SK-N-SH treated with all-trans-retinoic acid at 6 μM for 48 hours (cell line): ENCODE measurements around the gene CRTAP.

Experiments
- ATAC-seq: fragments of 200-7000 bp; cut with Tn5 transposase; 3 replicates; pipeline ENCODE4 v1.9.1; 2020; ENCODE audit warnings: mild to moderate bottlenecking, moderate library complexity
- ARNTL ChIP-seq: fragments of 450-650 bp; formaldehyde crosslinking; IDR thresholded peaks from 2 replicates; pipeline ENCODE4 v1.5.0; 2020; ENCODE audit warnings: low read depth, mild to moderate bottlenecking, moderate library complexity, borderline replicate concordance
- BACH2 ChIP-seq: fragments of 250-450 bp; sonication (Bioruptor Pico); IDR thresholded peaks from 2 replicates; pipeline ENCODE4 v1.9.0; 2021; ENCODE audit warnings: mild to moderate bottlenecking, borderline replicate concordance
- CSDC2 ChIP-seq: fragments of 250-450 bp; sonication (Bioruptor Pico); IDR thresholded peaks from 2 replicates; pipeline ENCODE4 v1.5.0; 2020; ENCODE audit warnings: mild to moderate bottlenecking, moderate library complexity
- ESRRG ChIP-seq: fragments of 250-450 bp; sonication (Bioruptor Pico); IDR thresholded peaks from 2 replicates; pipeline ENCODE4 v1.6.1; 2021; ENCODE audit warnings: mild to moderate bottlenecking
- GLIS3 ChIP-seq: fragments of 250-450 bp; sonication (Bioruptor Pico); IDR thresholded peaks from 2 replicates; pipeline ENCODE4 v1.5.0; 2020; ENCODE audit warnings: mild to moderate bottlenecking, moderate library complexity
- ISL1 ChIP-seq: fragments of 250-450 bp; sonication (Bioruptor Pico); IDR thresholded peaks from 2 replicates; pipeline ENCODE4 v2.1.2; 2022; ENCODE audit warnings: mild to moderate bottlenecking, moderate library complexity
- OSR1 ChIP-seq: fragments of 250-450 bp; sonication (Bioruptor Pico); IDR thresholded peaks from 2 replicates; pipeline ENCODE4 v1.8.0; 2022; ENCODE audit warnings: moderate library complexity, mild to moderate bottlenecking, inconsistent platforms
- PPARA ChIP-seq: fragments of 250-450 bp; sonication (Bioruptor Pico); IDR thresholded peaks from 2 replicates; pipeline ENCODE4 v1.5.0; 2020; ENCODE audit warnings: mild to moderate bottlenecking, borderline replicate concordance
- RARB ChIP-seq: fragments of 250-450 bp; sonication (Bioruptor Pico); IDR thresholded peaks from 2 replicates; pipeline ENCODE4 v1.8.0; 2021; ENCODE audit warnings: mild to moderate bottlenecking, moderate library complexity
- SNAI2 ChIP-seq: fragments of 250-450 bp; sonication (Bioruptor Pico); IDR thresholded peaks from 2 replicates; pipeline ENCODE4 v1.5.0; 2020; ENCODE audit warnings: mild to moderate bottlenecking, moderate library complexity
- TCF4 ChIP-seq: fragments of 250-450 bp; sonication (Bioruptor Pico); IDR thresholded peaks from 2 replicates; pipeline ENCODE4 v1.8.0; 2021; ENCODE audit warnings: mild to moderate bottlenecking, moderate library complexity, borderline replicate concordance
- TOX ChIP-seq: fragments of 250-450 bp; sonication (Bioruptor Pico); IDR thresholded peaks from 2 replicates; pipeline ENCODE4 v1.8.0; 2021; ENCODE audit warnings: mild to moderate bottlenecking, moderate library complexity, borderline replicate concordance
- ZFP3 ChIP-seq: fragments of 250-450 bp; sonication (Bioruptor Pico); IDR thresholded peaks from 2 replicates; pipeline ENCODE4 v1.5.0; 2020; ENCODE audit warnings: mild to moderate bottlenecking, moderate library complexity
- ZFP30 ChIP-seq: fragments of 450-650 bp; formaldehyde crosslinking; IDR thresholded peaks from 2 replicates; pipeline ENCODE4 v1.5.0; 2022; ENCODE audit warnings: mild to moderate bottlenecking, moderate library complexity
- ZNF565 ChIP-seq: fragments of 450-650 bp; formaldehyde crosslinking; conservative IDR thresholded peaks from 2 replicates; pipeline ENCODE4 v1.5.0; 2020; ENCODE audit warnings: low read depth, mild to moderate bottlenecking, moderate library complexity
- ZNF70 ChIP-seq: fragments of 450-650 bp; formaldehyde crosslinking; IDR thresholded peaks from 2 replicates; pipeline ENCODE4 v1.5.0; 2020; ENCODE audit warnings: mild to moderate bottlenecking, moderate library complexity
- ZNF8 ChIP-seq: fragments of 450-650 bp; formaldehyde crosslinking; IDR thresholded peaks from 2 replicates; pipeline ENCODE4 v1.5.0; 2020; ENCODE audit warnings: mild to moderate bottlenecking, moderate library complexity
- TF ChIP-seq, protein P1 (sequence below): fragments of 250-450 bp; sonication (Bioruptor Pico); IDR thresholded peaks from 2 replicates; pipeline ENCODE4 v1.5.1; 2020; ENCODE audit warnings: low read depth, mild to moderate bottlenecking, moderate library complexity
- TF ChIP-seq, protein P2 (sequence below): fragments of 250-450 bp; sonication (Bioruptor Pico); IDR thresholded peaks from 2 replicates; pipeline ENCODE4 v1.5.1; 2021; ENCODE audit warnings: mild to moderate bottlenecking, moderate library complexity
- TF ChIP-seq, protein P3 (sequence below): fragments of 250-450 bp; sonication (Bioruptor Pico); IDR thresholded peaks from 2 replicates; pipeline ENCODE4 v1.8.0; 2021; ENCODE audit warnings: low read depth, mild to moderate bottlenecking, moderate library complexity, borderline replicate concordance
- TF ChIP-seq, protein P4 (sequence below): fragments of 250-450 bp; sonication (Bioruptor Pico); IDR thresholded peaks from 2 replicates; pipeline ENCODE4 v1.5.0; 2020; ENCODE audit warnings: mild to moderate bottlenecking, moderate library complexity
- TF ChIP-seq, protein P5 (sequence below): fragments of 250-450 bp; sonication (Bioruptor Pico); IDR thresholded peaks from 2 replicates; pipeline ENCODE4 v1.8.0; 2020; ENCODE audit warnings: mild to moderate bottlenecking, moderate library complexity, borderline replicate concordance

Gene CRTAP

DNA sequence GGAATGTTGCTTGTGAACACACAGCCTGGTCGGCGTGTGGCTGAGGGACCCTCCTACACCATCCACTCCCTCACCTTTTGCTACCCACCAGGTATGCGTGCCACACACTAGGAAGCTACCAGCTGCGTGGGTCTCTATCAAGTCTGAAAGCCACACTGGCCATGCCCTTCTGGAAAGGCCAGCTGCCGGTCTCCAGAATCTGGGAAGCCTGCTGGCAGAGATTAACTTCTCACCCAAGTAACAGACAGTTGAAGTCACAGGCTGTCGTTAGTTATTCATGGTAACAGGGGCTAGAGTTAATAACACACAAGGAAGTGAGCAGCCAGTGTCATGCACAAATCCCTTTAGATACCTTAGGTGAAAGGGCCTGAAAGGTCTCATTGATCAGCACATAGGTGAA, 56.7 kb downstream of the CRTAP start:
- ATAC-seq: no peak
- TF ChIP-seq ISL1 (CRISPR knock-in tag): no peak
- TF ChIP-seq GLIS3 (CRISPR knock-in tag): no peak
- TF ChIP-seq ARNTL (CRISPR knock-in tag): no peak
- no peak for TF ChIP-seq ESRRG (CRISPR knock-in tag)
- no peak for TF ChIP-seq ZNF565 (CRISPR knock-in tag)
- no peak for TF ChIP-seq ZNF8
- TF ChIP-seq, protein P1, sequence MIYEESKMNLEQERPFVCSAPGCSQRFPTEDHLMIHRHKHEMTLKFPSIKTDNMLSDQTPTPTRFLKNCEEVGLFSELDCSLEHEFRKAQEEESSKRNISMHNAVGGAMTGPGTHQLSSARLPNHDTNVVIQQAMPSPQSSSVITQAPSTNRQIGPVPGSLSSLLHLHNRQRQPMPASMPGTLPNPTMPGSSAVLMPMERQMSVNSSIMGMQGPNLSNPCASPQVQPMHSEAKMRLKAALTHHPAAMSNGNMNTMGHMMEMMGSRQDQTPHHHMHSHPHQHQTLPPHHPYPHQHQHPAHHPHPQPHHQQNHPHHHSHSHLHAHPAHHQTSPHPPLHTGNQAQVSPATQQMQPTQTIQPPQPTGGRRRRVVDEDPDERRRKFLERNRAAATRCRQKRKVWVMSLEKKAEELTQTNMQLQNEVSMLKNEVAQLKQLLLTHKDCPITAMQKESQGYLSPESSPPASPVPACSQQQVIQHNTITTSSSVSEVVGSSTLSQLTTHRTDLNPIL (CRISPR knock-in tag): no peak
- TF ChIP-seq OSR1 (CRISPR knock-in tag): no peak
- TF ChIP-seq, protein P2, sequence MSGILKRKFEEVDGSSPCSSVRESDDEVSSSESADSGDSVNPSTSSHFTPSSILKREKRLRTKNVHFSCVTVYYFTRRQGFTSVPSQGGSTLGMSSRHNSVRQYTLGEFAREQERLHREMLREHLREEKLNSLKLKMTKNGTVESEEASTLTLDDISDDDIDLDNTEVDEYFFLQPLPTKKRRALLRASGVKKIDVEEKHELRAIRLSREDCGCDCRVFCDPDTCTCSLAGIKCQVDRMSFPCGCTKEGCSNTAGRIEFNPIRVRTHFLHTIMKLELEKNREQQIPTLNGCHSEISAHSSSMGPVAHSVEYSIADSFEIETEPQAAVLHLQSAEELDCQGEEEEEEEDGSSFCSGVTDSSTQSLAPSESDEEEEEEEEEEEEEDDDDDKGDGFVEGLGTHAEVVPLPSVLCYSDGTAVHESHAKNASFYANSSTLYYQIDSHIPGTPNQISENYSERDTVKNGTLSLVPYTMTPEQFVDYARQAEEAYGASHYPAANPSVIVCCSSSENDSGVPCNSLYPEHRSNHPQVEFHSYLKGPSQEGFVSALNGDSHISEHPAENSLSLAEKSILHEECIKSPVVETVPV: no peak
- TF ChIP-seq, protein P3, sequence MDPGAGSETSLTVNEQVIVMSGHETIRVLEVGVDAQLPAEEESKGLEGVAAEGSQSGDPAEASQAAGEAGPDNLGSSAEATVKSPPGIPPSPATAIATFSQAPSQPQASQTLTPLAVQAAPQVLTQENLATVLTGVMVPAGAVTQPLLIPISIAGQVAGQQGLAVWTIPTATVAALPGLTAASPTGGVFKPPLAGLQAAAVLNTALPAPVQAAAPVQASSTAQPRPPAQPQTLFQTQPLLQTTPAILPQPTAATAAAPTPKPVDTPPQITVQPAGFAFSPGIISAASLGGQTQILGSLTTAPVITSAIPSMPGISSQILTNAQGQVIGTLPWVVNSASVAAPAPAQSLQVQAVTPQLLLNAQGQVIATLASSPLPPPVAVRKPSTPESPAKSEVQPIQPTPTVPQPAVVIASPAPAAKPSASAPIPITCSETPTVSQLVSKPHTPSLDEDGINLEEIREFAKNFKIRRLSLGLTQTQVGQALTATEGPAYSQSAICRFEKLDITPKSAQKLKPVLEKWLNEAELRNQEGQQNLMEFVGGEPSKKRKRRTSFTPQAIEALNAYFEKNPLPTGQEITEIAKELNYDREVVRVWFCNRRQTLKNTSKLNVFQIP (CRISPR knock-in tag): no peak
- no peak for TF ChIP-seq CSDC2 (CRISPR knock-in tag)
- no peak for TF ChIP-seq ZFP3 (CRISPR knock-in tag)
- no peak for TF ChIP-seq RARB
- TF ChIP-seq ZFP30 (CRISPR knock-in tag): no peak
- no peak for TF ChIP-seq BACH2 (CRISPR knock-in tag)
- TF ChIP-seq ZNF70 (CRISPR knock-in tag): no peak
- no peak for TF ChIP-seq SNAI2 (CRISPR knock-in tag)
- TF ChIP-seq PPARA: no peak
- TF ChIP-seq TCF4 (CRISPR knock-in tag): no peak

DNA sequence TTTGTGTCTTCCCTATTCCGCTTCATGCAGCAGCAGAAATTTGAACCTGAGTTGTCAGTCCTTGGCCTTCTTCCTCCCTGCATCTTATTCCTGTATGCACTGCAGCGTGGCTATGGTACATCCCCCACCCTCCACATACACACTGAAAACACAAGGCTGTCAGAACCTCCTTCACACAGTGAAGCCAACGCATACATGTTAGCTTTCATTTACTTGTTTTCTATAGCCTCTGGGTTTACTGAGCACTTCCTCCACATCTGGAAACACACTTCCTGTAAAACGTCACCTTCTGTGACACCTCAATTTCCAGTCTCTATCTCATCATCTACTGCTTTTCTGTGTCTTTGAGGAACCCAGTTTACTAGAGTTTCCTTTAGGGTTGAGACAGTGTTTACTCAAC, 57.8 kb downstream of the CRTAP start:
- TF ChIP-seq BACH2 (CRISPR knock-in tag): no peak
- TF ChIP-seq, protein P1 (CRISPR knock-in tag): no peak
- TF ChIP-seq PPARA: no peak
- no peak for TF ChIP-seq ESRRG (CRISPR knock-in tag)
- TF ChIP-seq TCF4 (CRISPR knock-in tag): no peak
- TF ChIP-seq ZNF565 (CRISPR knock-in tag): no peak
- TF ChIP-seq ARNTL (CRISPR knock-in tag): no peak
- TF ChIP-seq SNAI2 (CRISPR knock-in tag): no peak
- TF ChIP-seq GLIS3 (CRISPR knock-in tag): no peak
- no peak for TF ChIP-seq TOX (CRISPR knock-in tag)
- no peak for TF ChIP-seq ZFP3 (CRISPR knock-in tag)
- TF ChIP-seq, protein P4, sequence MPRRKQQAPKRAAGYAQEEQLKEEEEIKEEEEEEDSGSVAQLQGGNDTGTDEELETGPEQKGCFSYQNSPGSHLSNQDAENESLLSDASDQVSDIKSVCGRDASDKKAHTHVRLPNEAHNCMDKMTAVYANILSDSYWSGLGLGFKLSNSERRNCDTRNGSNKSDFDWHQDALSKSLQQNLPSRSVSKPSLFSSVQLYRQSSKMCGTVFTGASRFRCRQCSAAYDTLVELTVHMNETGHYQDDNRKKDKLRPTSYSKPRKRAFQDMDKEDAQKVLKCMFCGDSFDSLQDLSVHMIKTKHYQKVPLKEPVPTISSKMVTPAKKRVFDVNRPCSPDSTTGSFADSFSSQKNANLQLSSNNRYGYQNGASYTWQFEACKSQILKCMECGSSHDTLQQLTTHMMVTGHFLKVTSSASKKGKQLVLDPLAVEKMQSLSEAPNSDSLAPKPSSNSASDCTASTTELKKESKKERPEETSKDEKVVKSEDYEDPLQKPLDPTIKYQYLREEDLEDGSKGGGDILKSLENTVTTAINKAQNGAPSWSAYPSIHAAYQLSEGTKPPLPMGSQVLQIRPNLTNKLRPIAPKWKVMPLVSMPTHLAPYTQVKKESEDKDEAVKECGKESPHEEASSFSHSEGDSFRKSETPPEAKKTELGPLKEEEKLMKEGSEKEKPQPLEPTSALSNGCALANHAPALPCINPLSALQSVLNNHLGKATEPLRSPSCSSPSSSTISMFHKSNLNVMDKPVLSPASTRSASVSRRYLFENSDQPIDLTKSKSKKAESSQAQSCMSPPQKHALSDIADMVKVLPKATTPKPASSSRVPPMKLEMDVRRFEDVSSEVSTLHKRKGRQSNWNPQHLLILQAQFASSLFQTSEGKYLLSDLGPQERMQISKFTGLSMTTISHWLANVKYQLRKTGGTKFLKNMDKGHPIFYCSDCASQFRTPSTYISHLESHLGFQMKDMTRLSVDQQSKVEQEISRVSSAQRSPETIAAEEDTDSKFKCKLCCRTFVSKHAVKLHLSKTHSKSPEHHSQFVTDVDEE (CRISPR knock-in tag): no peak
- TF ChIP-seq ZNF70 (CRISPR knock-in tag): no peak
- no peak for TF ChIP-seq ZNF8
- TF ChIP-seq, protein P5, sequence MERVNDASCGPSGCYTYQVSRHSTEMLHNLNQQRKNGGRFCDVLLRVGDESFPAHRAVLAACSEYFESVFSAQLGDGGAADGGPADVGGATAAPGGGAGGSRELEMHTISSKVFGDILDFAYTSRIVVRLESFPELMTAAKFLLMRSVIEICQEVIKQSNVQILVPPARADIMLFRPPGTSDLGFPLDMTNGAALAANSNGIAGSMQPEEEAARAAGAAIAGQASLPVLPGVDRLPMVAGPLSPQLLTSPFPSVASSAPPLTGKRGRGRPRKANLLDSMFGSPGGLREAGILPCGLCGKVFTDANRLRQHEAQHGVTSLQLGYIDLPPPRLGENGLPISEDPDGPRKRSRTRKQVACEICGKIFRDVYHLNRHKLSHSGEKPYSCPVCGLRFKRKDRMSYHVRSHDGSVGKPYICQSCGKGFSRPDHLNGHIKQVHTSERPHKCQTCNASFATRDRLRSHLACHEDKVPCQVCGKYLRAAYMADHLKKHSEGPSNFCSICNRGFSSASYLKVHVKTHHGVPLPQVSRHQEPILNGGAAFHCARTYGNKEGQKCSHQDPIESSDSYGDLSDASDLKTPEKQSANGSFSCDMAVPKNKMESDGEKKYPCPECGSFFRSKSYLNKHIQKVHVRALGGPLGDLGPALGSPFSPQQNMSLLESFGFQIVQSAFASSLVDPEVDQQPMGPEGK (CRISPR knock-in tag): no peak
- ATAC-seq: no peak
